Effector CD8-positive, alpha-beta T cell (primary cell): ENCODE results near the gene GFRA1.
"Not testable (repeated sequence)": the region's sequence is repeated elsewhere in the genome, so short reads cannot be mapped to it uniquely, and the experiment has no call there.

ENCODE experiments used
- DNase-seq: peaks from one replicate; lab custom pipeline; 2025; lab: John Stamatoyannopoulos, UW

The GFRA1 gene

GRCh38 chr10:116067825-116068224 lies 205.2 kb downstream of the GFRA1 start:
- no peak for DNase-seq

GRCh38 chr10:116063107-116063506 lies 209.9 kb downstream of the GFRA1 start:
- no peak for DNase-seq

GRCh38 chr10:116060864-116061263 lies 212.1 kb downstream of the GFRA1 start:
- no peak for DNase-seq

GRCh38 chr10:116059320-116059719 lies 213.7 kb downstream of the GFRA1 start:
- DNase-seq: no peak

GRCh38 chr10:116056445-116057293 lies 216.3 kb downstream of the GFRA1 start:
- no peak for DNase-seq

- no peak for DNase-seq
Measured at GRCh38 chr10:116055917-116056252, 217.1 kb downstream of the GFRA1 start.

- no peak for DNase-seq
Measured at GRCh38 chr10:116055252-116055916, 217.6 kb downstream of the GFRA1 start.

- DNase-seq: no peak
Measured at GRCh38 chr10:116053910-116054309, 219.1 kb downstream of the GFRA1 start.

- not testable (repeated sequence) for DNase-seq
Measured at GRCh38 chr10:116053009-116053730, 219.8 kb downstream of the GFRA1 start.

- not testable (repeated sequence) for DNase-seq
Measured at GRCh38 chr10:116052522-116052921, 220.5 kb downstream of the GFRA1 start.

- no peak for DNase-seq
Measured at GRCh38 chr10:116049974-116050304, 223.1 kb downstream of the GFRA1 start.

- DNase-seq: no peak
Measured at GRCh38 chr10:116049158-116049973, 223.6 kb downstream of the GFRA1 start.

GRCh38 chr10:116045366-116046356 lies 227.3 kb downstream of the GFRA1 start:
- DNase-seq: no peak

GRCh38 chr10:116044801-116045248 lies 228.2 kb downstream of the GFRA1 start:
- DNase-seq: no peak

GRCh38 chr10:116043861-116044260 lies 229.1 kb downstream of the GFRA1 start:
- DNase-seq: no peak

GRCh38 chr10:116043304-116043703 lies 229.7 kb downstream of the GFRA1 start:
- no peak for DNase-seq

- DNase-seq: no peak
Measured at GRCh38 chr10:116041948-116042347, 231.1 kb downstream of the GFRA1 start.

GRCh38 chr10:116039612-116040011 lies 233.4 kb downstream of the GFRA1 start:
- DNase-seq: no peak

- no peak for DNase-seq
Measured at GRCh38 chr10:116038259-116038658, 234.7 kb downstream of the GFRA1 start.

- not testable (repeated sequence) for DNase-seq
Measured at GRCh38 chr10:116035406-116035805, 237.6 kb downstream of the GFRA1 start.

GRCh38 chr10:116030576-116030975 lies 242.4 kb downstream of the GFRA1 start:
- DNase-seq: no peak
